SK-N-SH (cell line): ENCODE measurements around the gene PPM1E. TPM values are rescaled to one million over a fixed set of nuclear protein-coding genes. Genes with fewer than 3 reads are reported as not detected.
"Not testable (repeated sequence)": the region's sequence is repeated elsewhere in the genome, so short reads cannot be mapped to it uniquely, and the experiment has no call there.

ENCODE experiments used
- CTCF ChIA-PET: fragments of 300-600, 350-600 bp; formaldehyde crosslinking; extraction: SDS; loops from one replicate; lab custom pipeline; 2021; lab: Yijun Ruan, JAX
- POLR2A ChIA-PET: fragments of 350-600 bp; sonication (Branson Sonifier 250); formaldehyde crosslinking; extraction: SDS; loops from one replicate; lab custom pipeline; 2020; ENCODE audit warnings: antibody characterized with exemption, inconsistent platforms; lab: Yijun Ruan, JAX
- DNase-seq: peaks from one replicate; pipeline ENCODE4 v3.0.0; 2012
- H2AFZ ChIP-seq: fragments of 200-600 bp; sonication (generic); 2 replicates; pipeline ENCODE4 v1.8.1; 2016; ENCODE audit warnings: antibody characterized with exemption, mild to moderate bottlenecking, low read depth
- H3F3A ChIP-seq: fragments of 200-600 bp; sonication (generic); replicated peaks from 2 replicates; pipeline ENCODE3; 2016; ENCODE audit warnings: antibody characterized with exemption, mild to moderate bottlenecking; ENCODE audit not compliant: insufficient read depth
- H3K27ac ChIP-seq, 2 experiments: fragments of 200-500 bp in 1 of 2; fragments of 200-600 bp in 1 of 2; sonication (Bioruptor generic) in 1 of 2; sonication (generic), shearing (Covaris generic) in 1 of 2; 2 replicates each; pipeline versions ENCODE4 v1.5.1 to v1.6.1; 2014 to 2016; ENCODE audit warnings: low read depth in 2 of 2, inconsistent platforms in 1 of 2, low read length in 1 of 2, mild to moderate bottlenecking in 1 of 2, mixed read lengths in 1 of 2
- H3K27me3 ChIP-seq: fragments of 200-600 bp; sonication (generic), shearing (Covaris generic); 2 replicates; pipeline ENCODE4 v1.6.1; 2016; ENCODE audit warnings: mixed run types; ENCODE audit not compliant: insufficient read depth
- H3K36me3 ChIP-seq, 2 experiments: fragments of 200-500 bp in 1 of 2; fragments of 200-600 bp in 1 of 2; sonication (Bioruptor generic) in 1 of 2; sonication (generic) in 1 of 2; replicated peaks in 1 of 2; 2 replicates each; pipeline versions ENCODE3 to v1.5.1; 2014 to 2016; ENCODE audit warnings: low read length in 1 of 2, mild to moderate bottlenecking in 1 of 2; ENCODE audit not compliant: insufficient read depth in 2 of 2, control insufficient read depth in 1 of 2
- H3K4me1 ChIP-seq, 2 experiments: fragments of 200-500 bp in 1 of 2; fragments of 200-600 bp in 1 of 2; sonication (Bioruptor generic) in 1 of 2; sonication (generic), shearing (Covaris generic) in 1 of 2; 2 replicates each; pipeline versions ENCODE4 v1.5.1 to v1.6.1; 2014 to 2016; ENCODE audit warnings: low read depth in 1 of 2, low read length in 1 of 2, mixed run types in 1 of 2; ENCODE audit not compliant: insufficient read depth in 2 of 2, control insufficient read depth in 1 of 2
- H3K4me2 ChIP-seq: fragments of 200-600 bp; sonication (generic), shearing (Covaris generic); 2 replicates; pipeline ENCODE4 v1.6.1; 2017; ENCODE audit warnings: mixed run types
- H3K4me3 ChIP-seq, 2 experiments: fragments of 200-500 bp in 1 of 2; fragments of 200-600 bp in 1 of 2; sonication (Bioruptor generic) in 1 of 2; sonication (generic), shearing (Covaris generic) in 1 of 2; 2 replicates each; pipeline versions ENCODE4 v1.5.1 to v1.8.1; 2014 to 2016; ENCODE audit warnings: low read depth in 2 of 2, inconsistent platforms in 1 of 2, low read length in 1 of 2, mild to moderate bottlenecking in 1 of 2, mixed read lengths in 1 of 2, moderate library complexity in 1 of 2
- H3K79me2 ChIP-seq: fragments of 200-600 bp; sonication (generic); 2 replicates; pipeline ENCODE4 v1.8.1; 2017; ENCODE audit warnings: mild to moderate bottlenecking; ENCODE audit not compliant: insufficient read depth
- H3K9ac ChIP-seq: fragments of 200-600 bp; sonication (generic); 2 replicates; pipeline ENCODE4 v1.6.1; 2017; ENCODE audit warnings: mixed run types
- H3K9me2 ChIP-seq: fragments of 200-600 bp; sonication (generic); 2 replicates; pipeline ENCODE4 v1.6.1; 2017; ENCODE audit warnings: mixed run types
- H3K9me3 ChIP-seq: fragments of 200-600 bp; sonication (generic); 2 replicates; pipeline ENCODE4 v1.6.1; 2017; ENCODE audit warnings: mixed run types, mild to moderate bottlenecking, moderate library complexity
- H4K20me1 ChIP-seq: fragments of 200-600 bp; sonication (generic); 2 replicates; pipeline ENCODE4 v1.6.1; 2017; ENCODE audit warnings: mild to moderate bottlenecking, mixed run types; ENCODE audit not compliant: insufficient read depth
- ELF1 ChIP-seq: IDR thresholded peaks from 2 replicates; pipeline ENCODE4 v1.4.0; 2012
- FOSL2 ChIP-seq: IDR thresholded peaks from 2 replicates; pipeline ENCODE4 v1.4.0; 2012; ENCODE audit warnings: low read depth, mild to moderate bottlenecking, moderate library complexity, borderline replicate concordance
- GABPA ChIP-seq: IDR thresholded peaks from 2 replicates; pipeline ENCODE4 v1.4.0; 2012; ENCODE audit warnings: low read depth, mild to moderate bottlenecking
- JUND ChIP-seq: IDR thresholded peaks from 2 replicates; pipeline ENCODE4 v1.4.0; 2012
- MEF2A ChIP-seq: IDR thresholded peaks from 2 replicates; pipeline ENCODE4 v1.4.0; 2012; ENCODE audit warnings: low read depth, borderline replicate concordance
- NRF1 ChIP-seq: IDR thresholded peaks from 2 replicates; pipeline ENCODE4 v1.6.1; 2012; ENCODE audit warnings: low read depth, mild to moderate bottlenecking, low read length
- WGBS: methylation state at CpG from one replicate; pipeline ENCODE4 v1.1.6; 2017; ENCODE audit warnings: low lambda C conversion rate; 5-methylcytosine and 5-hydroxymethylcytosine counted together
- polyA plus RNA-seq, 3 experiments: library from polyadenylated mRNA; depleted of rRNA; stranded (reverse); fragments of >200 nt; gene quantifications; 2 replicates each; pipeline ENCODE4 v1.2.3, GENCODE V29; 2012
- TF ChIP-seq, protein P1 (sequence below): IDR thresholded peaks from 2 replicates; pipeline ENCODE4 v1.4.0; 2012; ENCODE audit warnings: low read depth, borderline replicate concordance
- TF ChIP-seq, protein P2 (sequence below): IDR thresholded peaks from 2 replicates; pipeline ENCODE4; 2012

The PPM1E gene
- polyA plus RNA-seq, 1 of the 3 experiments (the other 2 are of a cell fraction) = 0.08 TPM

DNA sequence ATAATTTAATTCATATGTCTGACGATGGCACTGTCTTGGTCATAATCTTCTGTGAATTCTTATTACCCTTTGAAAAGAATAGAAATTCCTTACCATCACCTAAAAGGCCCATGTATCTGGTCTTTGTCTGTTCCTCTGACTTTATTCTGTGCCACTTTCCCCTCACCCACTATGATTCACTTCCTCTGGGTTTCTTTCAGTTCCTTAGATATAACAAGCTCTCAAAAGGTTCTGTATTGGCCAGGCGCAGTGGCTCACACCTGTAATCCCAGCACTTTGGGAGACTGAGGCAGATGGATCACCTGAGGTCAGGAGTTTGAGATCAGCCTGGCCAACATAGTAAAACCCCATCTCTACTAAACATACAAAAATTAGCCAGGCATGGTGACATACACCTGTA is 198.7 kb downstream of the PPM1E start:
- H3K79me2 ChIP-seq, H2AFZ ChIP-seq, CTCF ChIA-PET, H3K9me2 ChIP-seq, H3K4me1 ChIP-seq, H4K20me1 ChIP-seq, POLR2A ChIA-PET, H3K4me2 ChIP-seq, DNase-seq, H3K36me3 ChIP-seq, H3K9ac ChIP-seq, H3K27me3 ChIP-seq, H3K27ac ChIP-seq, H3K4me3 ChIP-seq: not testable (repeated sequence)
- Histone ChIP-seq H3F3A (peaks cover 18% of the 10 kb centered on the region), H3K9me3 (peaks cover 12% of the 10 kb centered on the region)
- 72% methylated on average over 2 of the region's 2 CpGs for WGBS

DNA sequence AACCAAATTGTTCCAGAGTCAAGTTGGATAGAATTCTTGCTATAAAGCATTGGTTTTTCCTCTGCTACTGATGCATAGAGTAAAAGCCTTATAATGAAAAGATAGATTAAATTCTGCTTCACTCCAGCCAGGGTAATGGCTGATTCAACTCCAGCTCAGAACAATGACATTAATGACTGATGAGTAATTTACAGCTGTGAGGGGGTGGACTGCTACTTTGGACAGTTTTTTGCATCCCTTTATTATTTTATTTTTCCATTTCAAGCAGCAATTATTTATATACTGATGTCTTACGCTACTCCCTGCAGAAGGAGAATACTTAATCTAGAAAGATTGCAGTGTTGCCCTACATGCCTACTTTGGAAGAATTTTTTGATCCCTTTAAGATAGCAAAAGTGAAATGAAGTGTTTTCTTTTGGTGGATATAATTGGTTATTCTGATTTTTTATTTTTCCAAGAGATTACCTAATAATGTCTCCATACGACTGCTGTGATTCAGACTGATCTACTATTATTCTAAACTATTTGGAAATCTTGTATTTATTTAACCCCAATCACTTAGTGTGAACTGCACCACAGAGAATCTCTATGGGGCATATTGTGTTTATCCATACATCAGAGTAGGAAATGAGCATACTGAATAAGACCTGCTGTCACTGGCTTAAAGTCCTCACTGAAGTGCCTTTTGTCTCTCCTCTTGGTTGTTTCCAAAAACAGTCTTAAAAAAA is 201.5 kb downstream of the PPM1E start:
- Histone ChIP-seq H4K20me1 (no peaks in the 10 kb centered on the region; the same call in 1 of the 2 replicates), H2AFZ (no peak overlapping the region), H3F3A (peaks cover 18% of the 10 kb centered on the region), H3K27me3 (no peaks in the 10 kb centered on the region), H3K9me3 (no peaks in the 10 kb centered on the region), H3K4me1 (peaks cover 0 to 7% of the 10 kb centered on the region in 2 experiments; a peak in 1 of 4 replicates), H3K4me3 (no peak overlapping the region), H3K36me3 (no peaks in the 10 kb centered on the region), H3K9ac (no peak overlapping the region), H3K79me2 (no peaks in the 10 kb centered on the region), H3K9me2 (no peaks in the 10 kb centered on the region), H3K4me2 (no peak overlapping the region), H3K27ac (peak overlapping the region in 1 of 2 experiments; percentile 24; a peak in 2 of 4 replicates)
- CTCF ChIA-PET = interaction anchor here (0.7 kb wide), 1 partner anchor 473 kb away, joined by 4 read pairs; no protein-coding TSS in a partner anchor
- POLR2A ChIA-PET = no interaction called here
- TF ChIP-seq ELF1 (no peak), JUND (0 out of 2 replicates have a peak, but pooled peaks have one; percentile 21), GABPA (no peak), NRF1 (no peak), FOSL2 (peak; percentile 37; the same call in 1 of the 2 replicates)
- TF ChIP-seq, protein P1, sequence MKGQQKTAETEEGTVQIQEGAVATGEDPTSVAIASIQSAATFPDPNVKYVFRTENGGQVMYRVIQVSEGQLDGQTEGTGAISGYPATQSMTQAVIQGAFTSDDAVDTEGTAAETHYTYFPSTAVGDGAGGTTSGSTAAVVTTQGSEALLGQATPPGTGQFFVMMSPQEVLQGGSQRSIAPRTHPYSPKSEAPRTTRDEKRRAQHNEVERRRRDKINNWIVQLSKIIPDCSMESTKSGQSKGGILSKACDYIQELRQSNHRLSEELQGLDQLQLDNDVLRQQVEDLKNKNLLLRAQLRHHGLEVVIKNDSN = no peak
- TF ChIP-seq, protein P2, sequence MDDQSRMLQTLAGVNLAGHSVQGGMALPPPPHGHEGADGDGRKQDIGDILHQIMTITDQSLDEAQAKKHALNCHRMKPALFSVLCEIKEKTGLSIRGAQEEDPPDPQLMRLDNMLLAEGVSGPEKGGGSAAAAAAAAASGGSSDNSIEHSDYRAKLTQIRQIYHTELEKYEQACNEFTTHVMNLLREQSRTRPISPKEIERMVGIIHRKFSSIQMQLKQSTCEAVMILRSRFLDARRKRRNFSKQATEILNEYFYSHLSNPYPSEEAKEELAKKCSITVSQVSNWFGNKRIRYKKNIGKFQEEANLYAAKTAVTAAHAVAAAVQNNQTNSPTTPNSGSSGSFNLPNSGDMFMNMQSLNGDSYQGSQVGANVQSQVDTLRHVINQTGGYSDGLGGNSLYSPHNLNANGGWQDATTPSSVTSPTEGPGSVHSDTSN = peak; percentile 54
- WGBS = 48% methylated on average over 2 of the region's 2 CpGs
- DNase-seq = no peak

DNA sequence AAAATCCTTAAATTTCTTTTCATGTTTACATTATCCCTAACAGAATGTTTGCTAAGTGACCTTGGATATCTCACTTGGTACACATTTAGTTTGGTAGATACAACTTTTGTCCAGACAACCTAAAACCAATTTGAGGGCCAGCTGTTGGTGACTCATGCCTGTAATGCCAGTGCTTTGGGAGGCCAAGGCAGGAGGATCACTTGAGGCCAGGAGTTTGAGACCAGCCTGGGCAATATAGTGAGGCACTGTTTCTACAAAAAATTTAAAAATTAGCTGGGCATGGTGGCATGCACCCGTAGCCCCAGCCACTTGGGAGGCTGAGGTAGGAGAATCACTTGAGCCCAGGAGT is 202.0 kb downstream of the PPM1E start:
- 62% methylated on average over 1 of the region's 1 CpG for WGBS
- H4K20me1 ChIP-seq = not testable (repeated sequence)
- 0 out of 2 replicates have a peak, but pooled peaks have one; percentile 15 for TF ChIP-seq MEF2A
- TF ChIP-seq, all 33 proteins: peak for 1; not testable (repeated sequence) for 32
- H3K4me3 ChIP-seq, POLR2A ChIA-PET, H3K79me2 ChIP-seq, DNase-seq, H3K36me3 ChIP-seq, H3K9ac ChIP-seq, H3K27me3 ChIP-seq, H3K4me1 ChIP-seq, H2AFZ ChIP-seq, H3K9me2 ChIP-seq, H3K4me2 ChIP-seq, H3K9me3 ChIP-seq: not testable (repeated sequence)
- CTCF ChIA-PET = interaction anchor here (0.7 kb wide), 1 partner anchor 473 kb away, joined by 4 read pairs; no protein-coding TSS in a partner anchor
- H3K27ac ChIP-seq = peak overlapping the region in 1 of 2 experiments; percentile 24; a peak in 2 of 4 replicates
- peaks cover 18% of the 10 kb centered on the region for H3F3A ChIP-seq
